Calu3 (cell line): ENCODE measurements around the gene DPPA4. TPM values are rescaled to one million over a fixed set of nuclear protein-coding genes. Genes with fewer than 3 reads are reported as not detected.

ENCODE experiments used
- BruUV-seq: library from RNA; stranded (reverse); fragments of 400-500 nt; replicated peaks from 2 replicates; lab custom pipeline; 2021; lab: Mats Ljungman, UMichigan
- CTCF ChIA-PET: fragments of 300-600 bp; sonication (Branson Sonifier 250); formaldehyde crosslinking; loops from one replicate; lab custom pipeline; 2022; ENCODE audit warnings: antibody characterized with exemption; lab: Charles Lee
- DNase-seq: peaks from one replicate; pipeline ENCODE4 v3.0.0; 2022
- H3K27ac Mint-ChIP-seq: one replicate; pipeline ENCODE4 v1.8.0; 2022; ENCODE audit warnings: mixed read lengths; ENCODE audit not compliant: unreplicated experiment
- H3K27me3 Mint-ChIP-seq: one replicate; pipeline ENCODE4 v1.8.0; 2022; ENCODE audit warnings: mixed read lengths; ENCODE audit not compliant: unreplicated experiment
- H3K36me3 Mint-ChIP-seq: one replicate; pipeline ENCODE4 v1.8.0; 2022; ENCODE audit warnings: mild to moderate bottlenecking, moderate library complexity, mixed read lengths; ENCODE audit not compliant: insufficient read depth, unreplicated experiment
- H3K4me1 Mint-ChIP-seq: one replicate; pipeline ENCODE4 v1.8.0; 2022; ENCODE audit warnings: mild to moderate bottlenecking, low read depth, mixed read lengths; ENCODE audit not compliant: unreplicated experiment
- H3K4me3 Mint-ChIP-seq: one replicate; pipeline ENCODE4 v1.8.0; 2022; ENCODE audit warnings: mild to moderate bottlenecking, low read depth, moderate library complexity, mixed read lengths; ENCODE audit not compliant: unreplicated experiment
- H3K9me3 Mint-ChIP-seq: one replicate; pipeline ENCODE4 v1.8.0; 2022; ENCODE audit warnings: low read depth, mixed read lengths; ENCODE audit not compliant: unreplicated experiment
- intact Hi-C: fragments of 100-400 bp; cut with micrococcal nuclease; formaldehyde crosslinking; loops from one replicate; pipeline ENCODE4 v1.10.0; 2022; ENCODE audit not compliant: unreplicated experiment
- total RNA-seq: library from RNA; stranded (reverse); gene quantifications from 2 replicates; pipeline ENCODE4 v1.2.3, GENCODE V29; 2022
- TF ChIP-seq, protein P1 (sequence below): fragments of 200-600 bp; IDR thresholded peaks from one replicate; pipeline ENCODE4 v1.8.0; 2022; ENCODE audit warnings: antibody characterized with exemption; ENCODE audit not compliant: unreplicated experiment

Gene DPPA4
- total RNA-seq, 1 experiment from 2014 or later: not detected

DNA sequence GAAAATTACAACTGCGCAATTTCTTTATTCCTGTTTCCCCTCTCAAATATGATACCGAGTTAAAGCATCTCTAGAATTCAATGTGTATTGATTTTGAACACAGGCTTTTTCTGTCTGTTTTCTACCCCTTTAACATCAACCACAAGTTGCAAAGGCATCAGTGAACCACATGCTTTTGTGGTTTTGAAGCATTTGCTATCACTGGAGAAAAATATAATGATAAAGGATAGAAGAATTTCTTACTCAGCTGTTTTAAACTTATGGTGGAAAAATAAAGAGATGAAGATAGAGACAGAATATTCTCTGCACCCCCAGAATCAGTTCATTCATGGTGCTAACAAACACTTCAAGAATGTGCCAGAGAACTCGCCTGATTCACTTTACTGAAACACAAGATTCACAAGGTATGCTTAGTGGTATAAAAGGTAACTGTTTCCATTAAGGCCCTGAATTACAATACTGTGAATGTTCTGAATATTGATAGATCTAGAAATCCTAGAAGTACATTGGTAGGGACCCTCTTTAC lies 9.5 kb upstream of the DPPA4 start:
- no peaks in the 10 kb centered on the region for H3K27me3 Mint-ChIP-seq
- no peaks in the 10 kb centered on the region for H3K9me3 Mint-ChIP-seq
- H3K36me3 Mint-ChIP-seq: no peaks in the 10 kb centered on the region
- intact Hi-C loops: no loop called here
- H3K4me3 Mint-ChIP-seq: no peak overlapping the region
- CTCF ChIA-PET: interaction anchor here (0.6 kb wide), 1 partner anchor 25 kb away, joined by 6 read pairs; no protein-coding TSS in a partner anchor
- TF ChIP-seq, protein P1, sequence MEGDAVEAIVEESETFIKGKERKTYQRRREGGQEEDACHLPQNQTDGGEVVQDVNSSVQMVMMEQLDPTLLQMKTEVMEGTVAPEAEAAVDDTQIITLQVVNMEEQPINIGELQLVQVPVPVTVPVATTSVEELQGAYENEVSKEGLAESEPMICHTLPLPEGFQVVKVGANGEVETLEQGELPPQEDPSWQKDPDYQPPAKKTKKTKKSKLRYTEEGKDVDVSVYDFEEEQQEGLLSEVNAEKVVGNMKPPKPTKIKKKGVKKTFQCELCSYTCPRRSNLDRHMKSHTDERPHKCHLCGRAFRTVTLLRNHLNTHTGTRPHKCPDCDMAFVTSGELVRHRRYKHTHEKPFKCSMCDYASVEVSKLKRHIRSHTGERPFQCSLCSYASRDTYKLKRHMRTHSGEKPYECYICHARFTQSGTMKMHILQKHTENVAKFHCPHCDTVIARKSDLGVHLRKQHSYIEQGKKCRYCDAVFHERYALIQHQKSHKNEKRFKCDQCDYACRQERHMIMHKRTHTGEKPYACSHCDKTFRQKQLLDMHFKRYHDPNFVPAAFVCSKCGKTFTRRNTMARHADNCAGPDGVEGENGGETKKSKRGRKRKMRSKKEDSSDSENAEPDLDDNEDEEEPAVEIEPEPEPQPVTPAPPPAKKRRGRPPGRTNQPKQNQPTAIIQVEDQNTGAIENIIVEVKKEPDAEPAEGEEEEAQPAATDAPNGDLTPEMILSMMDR: no peak
- no peak for DNase-seq
- no peaks in the 10 kb centered on the region for H3K4me1 Mint-ChIP-seq
- no TSS peak for BruUV-seq
- no peak overlapping the region for H3K27ac Mint-ChIP-seq

DNA sequence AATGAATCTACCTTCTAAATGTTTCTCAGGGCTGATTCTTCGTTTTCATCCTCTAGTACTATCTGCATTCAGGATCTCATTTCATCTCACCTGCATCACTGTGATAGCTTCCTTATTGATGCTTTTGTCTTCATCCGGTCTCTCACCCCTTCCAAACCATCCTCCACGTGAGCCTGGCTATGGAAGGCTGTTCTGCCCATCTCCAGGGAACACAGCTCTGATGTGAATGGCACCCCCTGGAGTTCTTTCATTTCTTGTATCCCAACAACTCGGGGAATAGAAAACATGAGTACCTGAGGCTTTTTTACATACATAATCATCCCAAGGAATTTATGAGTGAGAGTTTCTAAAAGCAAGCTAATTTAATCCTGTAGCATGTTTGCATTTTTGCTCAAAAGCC lies 8.8 kb upstream of the DPPA4 start:
- Mint-ChIP-seq H3K9me3 (no peaks in the 10 kb centered on the region), H3K4me1 (no peaks in the 10 kb centered on the region), H3K36me3 (no peaks in the 10 kb centered on the region), H3K27me3 (no peaks in the 10 kb centered on the region), H3K4me3 (no peak overlapping the region), H3K27ac (no peak overlapping the region)
- intact Hi-C loops: no loop called here
- DNase-seq: no peak
- TF ChIP-seq, protein P1: no peak
- CTCF ChIA-PET: no interaction called here
- no TSS peak for BruUV-seq

DNA sequence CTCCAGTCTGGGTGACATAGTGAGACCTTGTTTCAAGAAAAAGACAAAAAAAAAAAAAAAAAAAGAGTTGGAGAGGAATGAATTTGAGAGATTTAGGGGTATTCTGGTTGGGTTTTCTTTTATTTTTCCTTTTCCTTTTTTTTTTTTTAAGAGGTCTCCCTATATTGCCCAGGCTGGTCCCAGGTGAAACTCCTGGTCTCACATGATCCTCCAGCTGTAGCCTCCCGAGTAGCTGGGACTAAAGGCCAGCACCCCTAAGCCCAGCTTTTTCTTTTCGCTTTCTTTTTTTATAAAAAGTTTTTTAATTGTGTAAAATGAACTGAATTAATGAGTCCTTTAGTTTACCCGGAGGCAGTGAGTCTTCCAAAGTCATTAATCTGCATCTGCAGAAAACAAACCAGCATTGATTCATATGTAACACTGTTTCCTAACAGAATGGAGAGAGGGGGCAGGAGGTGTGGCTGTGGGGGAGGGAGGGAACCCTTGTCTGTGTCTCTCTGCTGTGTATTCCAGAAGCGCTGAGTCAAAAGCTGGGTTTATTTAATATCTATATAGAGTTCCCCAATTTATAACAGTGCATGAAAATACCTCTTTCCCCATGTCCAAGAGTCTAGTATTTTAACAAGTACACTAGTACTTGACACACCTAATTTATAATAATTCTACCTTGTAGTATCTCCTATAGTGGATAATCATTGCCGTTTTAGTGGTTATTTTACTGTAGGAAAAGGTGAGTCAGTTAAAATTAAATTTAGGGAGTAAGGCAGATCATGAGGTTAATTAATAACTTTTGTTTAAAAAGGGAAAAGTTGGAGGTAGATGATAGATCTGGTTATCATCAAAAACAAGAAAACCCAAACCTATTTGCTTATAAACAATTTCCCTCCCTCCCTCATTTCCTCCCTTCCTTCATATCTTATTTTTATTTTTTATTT lies 2.6 kb upstream of the DPPA4 start:
- DNase-seq: no peak
- no TSS peak for BruUV-seq
- intact Hi-C loops: no loop called here
- CTCF ChIA-PET: interaction anchor here (0.7 kb wide), 2 partner anchors 26 to 983 kb away, joined by 6 to 7 read pairs; no protein-coding TSS in a partner anchor
- Mint-ChIP-seq H3K27ac (no peak overlapping the region), H3K4me3 (no peak overlapping the region), H3K9me3 (peaks cover 2% of the 10 kb centered on the region), H3K36me3 (no peaks in the 10 kb centered on the region), H3K27me3 (no peaks in the 10 kb centered on the region), H3K4me1 (peaks cover 8% of the 10 kb centered on the region)
- TF ChIP-seq, protein P1: no peak

DNA sequence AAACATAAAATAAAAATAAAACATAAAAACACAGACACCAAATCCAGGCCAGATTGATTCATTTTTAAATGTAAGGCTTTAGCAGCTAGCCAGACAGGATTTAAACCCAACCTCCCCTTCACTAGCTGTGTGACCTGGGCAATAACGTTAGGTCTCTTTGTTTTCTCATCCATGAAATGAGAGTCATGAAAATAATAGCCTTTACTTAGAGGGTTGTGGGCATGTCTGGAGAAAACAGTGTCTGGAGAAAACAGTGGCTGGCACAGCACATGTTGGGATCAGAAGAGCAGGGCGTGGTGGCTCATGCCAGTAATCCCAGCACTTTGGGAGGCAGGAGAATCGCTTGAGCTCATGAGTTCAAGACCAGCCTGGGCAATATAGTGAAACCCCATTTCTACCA lies 1.9 kb upstream of the DPPA4 start:
- Mint-ChIP-seq H3K4me3 (no peak overlapping the region), H3K4me1 (peaks cover 8% of the 10 kb centered on the region), H3K27me3 (no peaks in the 10 kb centered on the region), H3K27ac (no peak overlapping the region), H3K9me3 (peaks cover 2% of the 10 kb centered on the region), H3K36me3 (no peaks in the 10 kb centered on the region)
- CTCF ChIA-PET: interaction anchor here (0.7 kb wide), 1 partner anchor 26 kb away, joined by 7 read pairs; no protein-coding TSS in a partner anchor
- TF ChIP-seq, protein P1: no peak
- no TSS peak for BruUV-seq
- intact Hi-C loops: no loop called here
- no peak for DNase-seq
